H1 (cell line): ENCODE measurements around the gene ADCY1. TPM values are rescaled to one million over a fixed set of nuclear protein-coding genes. Genes with fewer than 3 reads are reported as not detected.

Source experiments
- CREB1 ChIP-seq: IDR thresholded peaks from 2 replicates; pipeline ENCODE4 v1.6.1; 2012; ENCODE audit warnings: inconsistent platforms
- EGR1 ChIP-seq: IDR thresholded peaks from 2 replicates; pipeline ENCODE4 v1.6.1; 2011; ENCODE audit warnings: low read depth, low read length, borderline replicate concordance
- JUN ChIP-seq: IDR thresholded peaks from 2 replicates; pipeline ENCODE4 v1.6.1; 2011; ENCODE audit warnings: low read depth, mild to moderate bottlenecking, improper control_type of control experiment, low read length
- RFX5 ChIP-seq: IDR thresholded peaks from 2 replicates; pipeline ENCODE4 v1.6.1; 2011; ENCODE audit warnings: low read depth, low read length, improper control_type of control experiment, borderline replicate concordance
- TEAD4 ChIP-seq: IDR thresholded peaks from 2 replicates; pipeline ENCODE4 v1.6.1; 2012; ENCODE audit warnings: low read depth, low read length, inconsistent platforms, mixed read lengths
- polyA plus RNA-seq, 7 experiments: library from polyadenylated mRNA; depleted of rRNA in 3 of 7; stranded (reverse) in 5 of 7; unstranded in 2 of 7; fragments of >200 nt in 5 of 7; fragments of 200-250 nt in 2 of 7; gene quantifications; 1 replicate in 5 of 7; 2 replicates in 1 of 7; 4 replicates in 1 of 7; pipeline versions ENCODE4 v1.2.1 to v1.2.3, GENCODE V29; 2011 to 2013; ENCODE audit warnings: missing spikeins in 2 of 7, mixed read lengths in 2 of 7
- total RNA-seq: library from RNA; stranded (reverse); fragmentation: NEBNext Ultra II Directional; extraction: Animal tissue kit (Norgen Biotek cat#: 25700); gene quantifications from 2 replicates; pipeline ENCODE4 v1.2.1, GENCODE V29; 2021
- TF ChIP-seq, protein P1 (sequence below): fragments of 300-600 bp; sonication (generic); IDR thresholded peaks from 2 replicates; pipeline ENCODE4 v1.7.1; 2012; ENCODE audit warnings: low read length, moderate library complexity, mild to moderate bottlenecking, inconsistent platforms; ENCODE audit not compliant: insufficient replicate concordance

The ADCY1 gene
- total and polyA plus RNA-seq, 2 of the 8 experiments (the other 6 are each of a cell fraction or from before 2014, with no cell fraction given) = 7.9 to 26.9 TPM

DNA sequence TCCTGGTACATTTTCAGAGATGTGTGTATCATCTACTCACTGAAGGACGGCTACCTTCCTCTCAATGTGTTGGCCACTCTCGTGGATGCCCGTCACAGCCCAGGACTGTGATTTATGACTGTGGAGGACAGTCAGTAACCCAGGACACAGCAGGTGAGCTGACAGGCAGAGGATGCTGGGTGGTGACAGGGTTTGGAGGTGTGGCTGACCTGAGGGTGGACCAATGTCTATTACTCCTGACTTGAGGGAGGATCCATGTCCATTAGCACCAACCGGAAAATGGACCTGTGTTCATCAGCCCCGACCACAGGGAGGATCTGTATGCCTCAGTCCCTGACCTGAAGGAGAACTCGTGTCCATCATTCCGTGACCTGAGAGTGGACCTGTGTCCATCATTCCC is 96.1 kb downstream of the ADCY1 start (continued):
- TF ChIP-seq RFX5 (no peak), CREB1 (no peak), EGR1 (no peak), TEAD4 (no peak), JUN (no peak)
- TF ChIP-seq, protein P1, sequence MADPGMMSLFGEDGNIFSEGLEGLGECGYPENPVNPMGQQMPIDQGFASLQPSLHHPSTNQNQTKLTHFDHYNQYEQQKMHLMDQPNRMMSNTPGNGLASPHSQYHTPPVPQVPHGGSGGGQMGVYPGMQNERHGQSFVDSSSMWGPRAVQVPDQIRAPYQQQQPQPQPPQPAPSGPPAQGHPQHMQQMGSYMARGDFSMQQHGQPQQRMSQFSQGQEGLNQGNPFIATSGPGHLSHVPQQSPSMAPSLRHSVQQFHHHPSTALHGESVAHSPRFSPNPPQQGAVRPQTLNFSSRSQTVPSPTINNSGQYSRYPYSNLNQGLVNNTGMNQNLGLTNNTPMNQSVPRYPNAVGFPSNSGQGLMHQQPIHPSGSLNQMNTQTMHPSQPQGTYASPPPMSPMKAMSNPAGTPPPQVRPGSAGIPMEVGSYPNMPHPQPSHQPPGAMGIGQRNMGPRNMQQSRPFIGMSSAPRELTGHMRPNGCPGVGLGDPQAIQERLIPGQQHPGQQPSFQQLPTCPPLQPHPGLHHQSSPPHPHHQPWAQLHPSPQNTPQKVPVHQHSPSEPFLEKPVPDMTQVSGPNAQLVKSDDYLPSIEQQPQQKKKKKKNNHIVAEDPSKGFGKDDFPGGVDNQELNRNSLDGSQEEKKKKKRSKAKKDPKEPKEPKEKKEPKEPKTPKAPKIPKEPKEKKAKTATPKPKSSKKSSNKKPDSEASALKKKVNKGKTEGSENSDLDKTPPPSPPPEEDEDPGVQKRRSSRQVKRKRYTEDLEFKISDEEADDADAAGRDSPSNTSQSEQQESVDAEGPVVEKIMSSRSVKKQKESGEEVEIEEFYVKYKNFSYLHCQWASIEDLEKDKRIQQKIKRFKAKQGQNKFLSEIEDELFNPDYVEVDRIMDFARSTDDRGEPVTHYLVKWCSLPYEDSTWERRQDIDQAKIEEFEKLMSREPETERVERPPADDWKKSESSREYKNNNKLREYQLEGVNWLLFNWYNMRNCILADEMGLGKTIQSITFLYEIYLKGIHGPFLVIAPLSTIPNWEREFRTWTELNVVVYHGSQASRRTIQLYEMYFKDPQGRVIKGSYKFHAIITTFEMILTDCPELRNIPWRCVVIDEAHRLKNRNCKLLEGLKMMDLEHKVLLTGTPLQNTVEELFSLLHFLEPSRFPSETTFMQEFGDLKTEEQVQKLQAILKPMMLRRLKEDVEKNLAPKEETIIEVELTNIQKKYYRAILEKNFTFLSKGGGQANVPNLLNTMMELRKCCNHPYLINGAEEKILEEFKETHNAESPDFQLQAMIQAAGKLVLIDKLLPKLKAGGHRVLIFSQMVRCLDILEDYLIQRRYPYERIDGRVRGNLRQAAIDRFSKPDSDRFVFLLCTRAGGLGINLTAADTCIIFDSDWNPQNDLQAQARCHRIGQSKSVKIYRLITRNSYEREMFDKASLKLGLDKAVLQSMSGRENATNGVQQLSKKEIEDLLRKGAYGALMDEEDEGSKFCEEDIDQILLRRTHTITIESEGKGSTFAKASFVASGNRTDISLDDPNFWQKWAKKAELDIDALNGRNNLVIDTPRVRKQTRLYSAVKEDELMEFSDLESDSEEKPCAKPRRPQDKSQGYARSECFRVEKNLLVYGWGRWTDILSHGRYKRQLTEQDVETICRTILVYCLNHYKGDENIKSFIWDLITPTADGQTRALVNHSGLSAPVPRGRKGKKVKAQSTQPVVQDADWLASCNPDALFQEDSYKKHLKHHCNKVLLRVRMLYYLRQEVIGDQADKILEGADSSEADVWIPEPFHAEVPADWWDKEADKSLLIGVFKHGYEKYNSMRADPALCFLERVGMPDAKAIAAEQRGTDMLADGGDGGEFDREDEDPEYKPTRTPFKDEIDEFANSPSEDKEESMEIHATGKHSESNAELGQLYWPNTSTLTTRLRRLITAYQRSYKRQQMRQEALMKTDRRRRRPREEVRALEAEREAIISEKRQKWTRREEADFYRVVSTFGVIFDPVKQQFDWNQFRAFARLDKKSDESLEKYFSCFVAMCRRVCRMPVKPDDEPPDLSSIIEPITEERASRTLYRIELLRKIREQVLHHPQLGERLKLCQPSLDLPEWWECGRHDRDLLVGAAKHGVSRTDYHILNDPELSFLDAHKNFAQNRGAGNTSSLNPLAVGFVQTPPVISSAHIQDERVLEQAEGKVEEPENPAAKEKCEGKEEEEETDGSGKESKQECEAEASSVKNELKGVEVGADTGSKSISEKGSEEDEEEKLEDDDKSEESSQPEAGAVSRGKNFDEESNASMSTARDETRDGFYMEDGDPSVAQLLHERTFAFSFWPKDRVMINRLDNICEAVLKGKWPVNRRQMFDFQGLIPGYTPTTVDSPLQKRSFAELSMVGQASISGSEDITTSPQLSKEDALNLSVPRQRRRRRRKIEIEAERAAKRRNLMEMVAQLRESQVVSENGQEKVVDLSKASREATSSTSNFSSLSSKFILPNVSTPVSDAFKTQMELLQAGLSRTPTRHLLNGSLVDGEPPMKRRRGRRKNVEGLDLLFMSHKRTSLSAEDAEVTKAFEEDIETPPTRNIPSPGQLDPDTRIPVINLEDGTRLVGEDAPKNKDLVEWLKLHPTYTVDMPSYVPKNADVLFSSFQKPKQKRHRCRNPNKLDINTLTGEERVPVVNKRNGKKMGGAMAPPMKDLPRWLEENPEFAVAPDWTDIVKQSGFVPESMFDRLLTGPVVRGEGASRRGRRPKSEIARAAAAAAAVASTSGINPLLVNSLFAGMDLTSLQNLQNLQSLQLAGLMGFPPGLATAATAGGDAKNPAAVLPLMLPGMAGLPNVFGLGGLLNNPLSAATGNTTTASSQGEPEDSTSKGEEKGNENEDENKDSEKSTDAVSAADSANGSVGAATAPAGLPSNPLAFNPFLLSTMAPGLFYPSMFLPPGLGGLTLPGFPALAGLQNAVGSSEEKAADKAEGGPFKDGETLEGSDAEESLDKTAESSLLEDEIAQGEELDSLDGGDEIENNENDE = no peak
